Glomerular visceral epithelial cell (primary cell): ENCODE results near the gene THOC5.
A peak's percentile ranks its signal among the peaks of the same experiment; 100 is the strongest.
"Not testable (repeated sequence)": the region's sequence is repeated elsewhere in the genome, so short reads cannot be mapped to it uniquely, and the experiment has no call there.

ENCODE experiments used
- DNase-seq: peaks from one replicate; pipeline ENCODE4 v3.0.0-alpha.2; 2016; ENCODE audit errors: extremely low spot score

THOC5 gene

GRCh38 chr22:29553351-29554224 lies at the start of gene THOC5:
Gene THOC5, minus strand, starts transcription at chr22:29553757. Its CDS starts 4,610 bp downstream, at chr22:29549147.
- DNase-seq, result peak; percentile 94

GRCh38 chr22:29598684-29599020 lies 45.1 kb upstream of the THOC5 start:
- DNase-seq, result no peak

GRCh38 chr22:29597871-29598683 lies 44.5 kb upstream of the THOC5 start:
- DNase-seq, result not testable (repeated sequence)

- DNase-seq, result no peak
Measured at GRCh38 chr22:29596408-29596807, 42.9 kb upstream of the THOC5 start.

- not testable (repeated sequence) for DNase-seq
Measured at GRCh38 chr22:29594447-29594846, 40.9 kb upstream of the THOC5 start.

GRCh38 chr22:29593923-29594322 lies 40.4 kb upstream of the THOC5 start:
- DNase-seq, result no peak

GRCh38 chr22:29587938-29588699 lies 34.6 kb upstream of the THOC5 start:
- peak; percentile 71 for DNase-seq

GRCh38 chr22:29586193-29586705 lies 32.7 kb upstream of the THOC5 start:
- not testable (repeated sequence) for DNase-seq

- DNase-seq, result no peak
Measured at GRCh38 chr22:29584975-29585374, 31.4 kb upstream of the THOC5 start.

GRCh38 chr22:29581799-29582198 lies 28.2 kb upstream of the THOC5 start:
- no peak for DNase-seq

- DNase-seq, result no peak
Measured at GRCh38 chr22:29580200-29580810, 26.7 kb upstream of the THOC5 start.

- DNase-seq, result no peak
Measured at GRCh38 chr22:29578462-29579200, 25.1 kb upstream of the THOC5 start.

- DNase-seq, result no peak
Measured at GRCh38 chr22:29574762-29575450, 21.3 kb upstream of the THOC5 start.

GRCh38 chr22:29570912-29571549 lies 17.5 kb upstream of the THOC5 start:
- DNase-seq, result no peak

- DNase-seq, result no peak
Measured at GRCh38 chr22:29570456-29570855, 16.9 kb upstream of the THOC5 start.

GRCh38 chr22:29569011-29569678 lies 15.6 kb upstream of the THOC5 start:
- DNase-seq, result no peak

GRCh38 chr22:29567338-29567737 lies 13.8 kb upstream of the THOC5 start:
- no peak for DNase-seq

GRCh38 chr22:29566513-29566912 lies 13.0 kb upstream of the THOC5 start:
- not testable (repeated sequence) for DNase-seq
